CD4-positive, alpha-beta T cell treated with Interleukin-17A for 1 hour (primary cell): ENCODE results near the gene FRYL.
"Not testable (repeated sequence)": the region's sequence is repeated elsewhere in the genome, so short reads cannot be mapped to it uniquely, and the experiment has no call there.

Experiments
- DNase-seq: peaks from one replicate; pipeline ENCODE4 v3.0.0-alpha.2; 2020

Gene FRYL

DNA sequence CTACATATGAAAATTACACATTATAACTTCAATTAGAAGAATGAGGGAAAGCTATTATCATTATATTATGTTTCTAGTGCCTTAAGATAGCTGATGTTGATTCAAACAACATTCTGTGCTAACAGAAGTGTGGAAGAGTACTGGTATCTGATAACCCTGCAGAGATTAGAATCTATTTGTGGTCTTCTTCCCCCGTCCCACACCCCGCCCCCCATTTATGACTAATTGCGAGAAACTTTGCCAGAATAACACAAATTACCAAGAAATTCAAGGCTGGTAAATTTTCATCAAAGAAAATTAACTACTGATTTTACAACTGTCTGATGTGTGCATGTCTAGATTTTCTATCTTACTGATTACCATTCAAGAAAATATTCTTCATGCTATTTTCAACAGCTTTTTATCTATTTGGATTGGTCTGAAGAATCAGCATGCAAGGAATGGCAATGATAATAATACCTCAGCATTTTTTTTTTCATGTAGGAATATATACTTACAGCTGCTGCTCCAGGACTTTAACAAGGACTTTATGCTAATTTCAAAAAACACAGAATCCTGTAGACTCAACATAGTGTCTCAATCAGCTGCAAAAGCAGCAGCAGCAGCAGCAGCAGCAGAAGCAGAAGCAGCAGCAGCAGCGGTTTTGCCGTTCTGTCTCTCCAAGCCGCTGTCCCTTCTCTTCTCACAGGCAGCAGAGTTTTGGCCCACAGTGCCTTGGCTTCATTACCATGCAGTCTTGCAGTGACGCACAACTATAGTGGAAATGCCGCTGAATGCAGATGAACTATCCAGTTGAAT is 126.7 kb downstream of the FRYL start:
- DNase-seq = peak; percentile 28

DNA sequence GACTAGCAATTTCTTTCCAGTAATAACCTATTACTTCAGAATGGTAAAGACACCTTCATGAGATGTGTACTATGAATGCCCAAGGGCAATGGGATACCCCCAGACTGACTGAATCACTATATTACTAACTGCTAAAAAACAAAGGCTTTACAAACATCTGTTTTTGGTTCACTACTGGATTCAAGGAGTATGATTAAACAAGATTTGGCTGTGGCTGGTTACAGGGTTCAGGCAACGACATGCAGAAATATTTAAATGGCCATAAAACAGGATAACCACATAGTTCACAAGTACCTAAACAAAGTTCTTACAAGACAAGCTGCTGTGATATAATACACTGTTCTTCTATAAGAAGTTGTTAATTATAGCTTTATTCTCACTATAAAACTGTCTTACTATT is 128.2 kb downstream of the FRYL start:
- no peak for DNase-seq

GRCh38 chr4:48649505-48649904 is 130.6 kb downstream of the FRYL start:
- no peak for DNase-seq

DNA sequence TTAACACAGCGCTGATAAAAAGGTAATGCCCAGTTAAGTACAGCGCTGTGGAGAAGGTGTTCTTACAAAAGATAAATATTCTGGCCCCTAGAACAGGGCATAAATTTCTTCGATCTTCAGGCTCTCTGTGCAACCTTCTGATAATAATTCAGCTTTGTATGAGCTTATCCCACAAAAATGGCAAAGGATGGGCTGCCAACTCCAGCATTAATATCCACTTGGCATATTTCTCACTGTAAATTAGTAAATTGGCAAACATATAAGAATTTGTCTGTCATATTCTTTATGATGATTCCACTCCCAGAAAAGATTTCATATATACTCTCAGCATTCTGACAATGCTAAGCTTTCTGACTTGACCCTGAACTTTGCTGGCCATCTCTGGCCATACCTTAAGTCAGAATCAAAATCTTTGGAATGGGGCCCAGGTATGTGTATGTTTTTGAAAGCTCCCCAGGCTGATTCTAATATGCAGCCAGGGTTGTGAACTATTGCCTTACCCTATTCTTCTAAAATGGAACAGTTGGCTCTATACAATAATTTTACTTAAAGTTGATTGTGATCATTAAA is 134.8 kb downstream of the FRYL start:
- DNase-seq = no peak

DNA sequence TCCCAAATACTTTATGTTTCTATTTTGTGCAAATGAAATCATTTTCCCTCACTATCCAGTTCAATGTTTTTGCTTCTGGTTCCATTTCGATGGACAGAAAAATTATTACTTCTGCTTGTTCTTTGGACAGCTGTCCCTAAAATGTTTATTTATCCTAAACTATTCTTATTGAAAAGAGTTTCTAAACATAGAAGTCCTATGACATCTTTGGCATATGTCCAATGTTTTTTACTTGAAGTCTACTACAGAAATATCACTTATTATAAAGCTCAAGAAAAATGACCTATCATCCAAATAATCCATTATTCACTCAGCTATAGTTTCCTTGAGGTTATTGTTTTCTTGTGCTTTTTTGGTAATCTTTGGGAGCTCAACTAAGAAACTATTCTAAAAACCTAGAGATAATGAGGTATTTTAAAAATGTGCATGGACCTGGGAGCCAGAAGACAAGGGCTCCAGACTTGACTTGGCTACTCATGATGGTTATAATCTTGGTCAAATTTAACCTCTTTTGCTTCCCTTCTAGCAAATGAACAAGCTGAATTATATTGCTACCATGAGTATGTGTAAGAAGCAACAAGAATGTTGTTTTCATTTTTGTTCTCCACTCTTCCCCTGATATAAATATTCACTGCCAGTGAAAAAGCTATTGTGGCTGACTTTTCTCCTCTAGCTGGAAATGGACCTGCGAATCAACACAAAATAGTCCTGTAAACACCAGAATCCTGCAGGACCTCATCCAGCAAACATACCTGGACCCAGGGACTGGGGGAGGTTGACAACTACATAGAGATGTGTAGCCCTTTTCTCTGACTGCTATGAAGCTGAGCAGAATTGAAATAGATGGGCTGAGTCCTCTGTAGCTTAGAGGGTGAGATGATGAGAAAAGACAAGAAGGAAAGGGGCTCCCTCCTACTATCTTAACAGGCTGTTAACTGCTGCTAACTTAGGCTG is 137.4 kb downstream of the FRYL start:
- DNase-seq = no peak

- DNase-seq = no peak
Measured at GRCh38 chr4:48641401-48641800, 138.7 kb downstream of the FRYL start.

GRCh38 chr4:48640699-48641098 is 139.4 kb downstream of the FRYL start:
- DNase-seq = no peak

DNA sequence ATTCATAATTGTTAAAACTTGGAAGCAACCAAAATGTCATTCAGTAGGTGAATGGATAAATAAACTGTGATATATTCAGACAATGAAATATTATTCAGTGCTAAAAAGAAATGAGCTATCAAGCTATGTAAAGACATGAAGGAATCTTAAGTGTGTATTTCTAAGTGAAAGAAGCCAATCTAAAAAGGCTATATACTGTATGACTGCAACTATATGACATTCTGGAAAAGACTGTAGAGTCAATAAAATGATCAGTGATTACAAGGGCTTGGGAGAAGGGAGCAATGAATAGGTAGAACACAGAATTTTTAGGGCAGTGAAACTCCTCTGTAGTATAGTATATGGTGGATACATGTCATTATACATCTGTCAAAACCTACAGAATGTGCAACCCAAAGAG is 139.9 kb downstream of the FRYL start:
- no peak for DNase-seq

DNA sequence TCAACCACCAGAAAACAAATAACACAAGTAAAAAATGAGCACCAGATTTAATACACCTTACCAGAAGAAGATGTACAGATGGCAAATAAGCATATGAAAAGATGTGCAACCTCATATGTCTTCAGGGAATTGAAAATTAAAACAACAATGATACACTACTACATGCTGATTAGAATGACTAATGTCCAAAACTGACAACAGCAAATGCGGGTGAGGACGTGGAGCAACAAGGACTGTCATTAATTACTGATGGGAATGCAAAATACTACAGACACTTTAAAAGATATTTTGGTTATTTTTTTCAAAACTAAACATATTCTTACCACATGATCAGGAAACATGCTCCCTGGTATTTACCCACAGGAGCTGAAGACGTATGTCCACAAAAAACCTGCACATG is 140.3 kb downstream of the FRYL start:
- no peak for DNase-seq

DNA sequence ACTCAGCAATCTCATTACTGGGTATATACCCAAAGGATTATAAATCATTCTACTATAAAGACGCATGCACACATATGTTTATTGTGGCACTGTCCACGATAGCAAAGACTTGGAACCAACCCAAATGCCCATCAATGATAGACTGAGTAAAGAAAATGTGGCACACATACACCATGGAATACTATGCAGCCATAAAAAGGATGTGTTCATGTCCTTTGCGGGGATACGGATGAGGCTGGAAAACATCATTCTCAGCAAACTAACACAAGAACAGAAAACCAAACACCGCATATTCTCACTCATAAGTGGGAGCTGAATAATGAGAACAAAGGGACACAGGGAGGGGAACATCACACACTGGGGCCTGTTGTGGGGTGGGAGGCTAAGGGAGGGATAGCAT is 141.5 kb downstream of the FRYL start:
- DNase-seq = not testable (repeated sequence)

DNA sequence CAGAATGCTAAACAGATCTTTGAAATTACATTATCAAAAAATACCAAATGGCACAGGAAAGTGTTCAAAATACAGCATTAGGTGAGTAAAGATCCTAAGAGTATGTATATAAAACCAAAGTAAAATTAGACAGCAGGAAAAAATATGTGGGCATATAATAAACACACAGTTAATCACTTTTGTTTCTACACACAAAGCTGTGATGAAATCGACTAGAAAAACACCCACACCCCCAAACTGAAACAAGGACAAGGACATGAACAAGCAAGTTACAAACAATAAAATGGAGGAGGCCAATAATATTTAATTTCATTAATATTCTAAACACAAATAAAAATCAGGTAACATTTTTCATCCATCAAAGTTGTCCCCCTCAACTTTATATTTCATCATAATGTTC is 143.2 kb downstream of the FRYL start:
- no peak for DNase-seq

GRCh38 chr4:48635980-48636379 is 144.1 kb downstream of the FRYL start:
- no peak for DNase-seq

DNA sequence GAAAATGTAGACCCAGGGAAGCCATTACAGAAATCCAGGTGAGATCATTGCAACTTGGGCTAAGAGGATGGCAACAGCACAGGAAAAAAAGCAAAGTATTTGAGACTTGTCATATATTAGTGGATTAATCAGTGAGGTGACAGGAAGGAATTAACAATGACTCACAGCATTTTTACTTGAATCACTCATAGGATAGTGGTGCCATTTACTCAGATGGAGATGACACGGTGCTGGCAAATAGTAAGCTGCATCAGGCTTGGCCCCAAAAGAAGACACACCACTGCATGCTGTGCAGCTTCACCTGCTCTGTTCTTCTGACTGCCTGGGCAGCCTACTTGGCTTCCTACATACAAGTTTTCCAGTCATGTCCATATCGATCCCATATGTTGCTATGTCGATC is 144.8 kb downstream of the FRYL start:
- DNase-seq = no peak

DNA sequence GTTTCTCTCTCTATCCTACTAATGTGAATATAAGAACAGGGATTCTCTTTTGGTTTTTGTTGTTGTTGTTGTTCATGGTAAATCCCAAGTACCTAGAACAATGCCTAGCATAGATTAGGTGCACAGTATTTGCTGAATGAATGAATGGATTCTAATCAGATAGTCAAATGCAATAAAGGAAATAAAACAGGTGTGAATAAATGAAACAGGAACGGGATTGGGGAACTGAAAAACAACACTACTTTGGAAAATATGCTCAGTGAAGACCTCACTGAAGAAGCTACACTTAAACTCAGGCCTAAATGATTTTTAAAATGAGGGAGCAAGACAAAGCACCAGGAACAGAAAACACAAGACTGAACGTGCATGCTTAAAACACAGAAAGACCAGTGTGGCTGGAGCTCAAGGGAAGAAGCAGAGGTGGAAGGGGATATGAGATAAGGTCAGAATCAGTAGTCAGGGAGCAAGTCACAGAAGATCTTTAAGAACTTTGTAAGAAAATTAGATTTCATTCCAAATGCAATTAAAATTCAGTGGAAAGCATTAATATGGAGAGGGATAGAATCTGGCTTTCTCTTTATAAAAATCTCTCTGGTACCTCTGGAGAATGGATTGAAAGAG is 145.3 kb downstream of the FRYL start:
- no peak for DNase-seq

- DNase-seq = no peak
Measured at GRCh38 chr4:48633657-48634056, 146.4 kb downstream of the FRYL start.

DNA sequence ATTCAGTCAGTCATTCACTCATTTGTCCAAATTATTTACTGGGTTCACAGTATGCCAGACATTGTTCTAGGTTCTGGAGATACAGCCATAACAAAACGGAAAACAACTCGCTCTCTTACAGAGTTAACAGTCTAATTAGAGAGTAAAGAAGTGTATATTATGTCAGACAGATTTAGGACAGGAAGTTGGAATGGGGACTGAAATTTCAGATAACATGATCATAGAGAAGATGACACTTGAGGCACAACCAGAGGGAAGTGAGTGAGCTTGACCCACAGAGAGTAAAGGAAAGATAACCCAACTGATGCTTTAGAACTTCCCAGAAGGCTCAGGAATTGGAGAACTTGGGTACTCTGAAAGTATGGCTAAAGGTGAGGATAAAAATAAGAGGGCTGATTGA is 150.6 kb downstream of the FRYL start:
- no peak for DNase-seq

GRCh38 chr4:48623182-48623780 is 156.8 kb downstream of the FRYL start:
- DNase-seq = no peak

GRCh38 chr4:48620831-48621230 is 159.2 kb downstream of the FRYL start:
- DNase-seq = no peak

GRCh38 chr4:48620093-48620492 is 160.0 kb downstream of the FRYL start:
- no peak for DNase-seq

- DNase-seq = no peak
Measured at GRCh38 chr4:48604527-48604926, 175.6 kb downstream of the FRYL start.

GRCh38 chr4:48604041-48604440 is 176.0 kb downstream of the FRYL start:
- no peak for DNase-seq

- DNase-seq = no peak
Measured at GRCh38 chr4:48603366-48604003, 176.6 kb downstream of the FRYL start.
